ENCODE measurements around the gene EXOC7.

DNA sequence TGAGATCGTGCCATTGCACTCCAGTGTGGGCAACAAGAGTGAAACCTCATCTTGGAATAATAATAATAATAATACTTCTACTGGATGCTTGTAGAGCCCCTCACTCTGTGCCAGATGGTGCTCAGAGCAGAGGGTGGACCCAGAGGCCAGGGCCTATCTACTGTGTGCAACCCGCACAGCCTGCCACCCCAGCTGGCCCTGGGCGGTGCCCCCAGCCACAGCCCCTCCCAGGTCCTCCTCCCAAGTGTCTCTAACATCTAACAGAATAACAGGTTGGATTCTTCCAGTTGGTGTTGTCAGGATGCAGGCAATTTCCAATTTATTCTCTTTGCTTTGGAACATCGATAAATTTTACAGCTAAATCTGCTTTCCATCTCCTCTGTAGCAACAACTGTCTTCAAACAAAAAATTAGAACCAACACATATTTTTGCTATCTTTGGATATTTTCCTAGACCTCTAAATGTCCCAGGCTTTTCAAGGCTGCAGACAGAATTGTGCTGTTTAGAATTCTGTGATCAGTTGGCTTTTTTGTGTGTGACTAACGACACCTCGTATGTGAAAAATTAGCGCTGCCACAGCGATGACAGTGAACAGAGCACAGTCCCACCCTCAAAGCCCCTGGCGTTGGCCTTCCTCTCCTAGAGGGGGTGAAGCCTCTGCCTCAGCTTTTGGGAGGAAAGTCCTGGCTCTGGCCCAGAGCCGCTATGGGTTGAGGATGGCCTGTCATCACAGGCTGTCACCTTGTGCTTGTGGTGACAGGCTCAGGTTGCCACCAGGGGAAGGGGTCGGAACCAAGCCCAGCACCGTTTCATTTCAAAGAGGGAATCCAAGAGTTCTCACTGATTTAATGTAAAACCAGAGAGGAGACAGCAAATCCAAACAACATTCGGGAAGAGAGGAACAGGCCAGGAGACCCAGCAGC is 68.9 kb downstream of the EXOC7 start:
- TF ChIP-seq, protein P1, sequence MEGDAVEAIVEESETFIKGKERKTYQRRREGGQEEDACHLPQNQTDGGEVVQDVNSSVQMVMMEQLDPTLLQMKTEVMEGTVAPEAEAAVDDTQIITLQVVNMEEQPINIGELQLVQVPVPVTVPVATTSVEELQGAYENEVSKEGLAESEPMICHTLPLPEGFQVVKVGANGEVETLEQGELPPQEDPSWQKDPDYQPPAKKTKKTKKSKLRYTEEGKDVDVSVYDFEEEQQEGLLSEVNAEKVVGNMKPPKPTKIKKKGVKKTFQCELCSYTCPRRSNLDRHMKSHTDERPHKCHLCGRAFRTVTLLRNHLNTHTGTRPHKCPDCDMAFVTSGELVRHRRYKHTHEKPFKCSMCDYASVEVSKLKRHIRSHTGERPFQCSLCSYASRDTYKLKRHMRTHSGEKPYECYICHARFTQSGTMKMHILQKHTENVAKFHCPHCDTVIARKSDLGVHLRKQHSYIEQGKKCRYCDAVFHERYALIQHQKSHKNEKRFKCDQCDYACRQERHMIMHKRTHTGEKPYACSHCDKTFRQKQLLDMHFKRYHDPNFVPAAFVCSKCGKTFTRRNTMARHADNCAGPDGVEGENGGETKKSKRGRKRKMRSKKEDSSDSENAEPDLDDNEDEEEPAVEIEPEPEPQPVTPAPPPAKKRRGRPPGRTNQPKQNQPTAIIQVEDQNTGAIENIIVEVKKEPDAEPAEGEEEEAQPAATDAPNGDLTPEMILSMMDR (IDR thresholded peaks at IDR 0.05): no peak
- TF ChIP-seq POLR2A (IDR thresholded peaks at IDR 0.05): no peak
